GM18508 (cell line): ENCODE measurements around the gene KLRG1.

ENCODE experiments used
- ATAC-seq: cut with Tn5 transposase; IDR thresholded peaks from one replicate; pipeline ENCODE4 v1.9.1; 2021; ENCODE audit warnings: moderate number of reproducible peaks; ENCODE audit not compliant: insufficient read depth, unreplicated experiment

The KLRG1 gene

DNA sequence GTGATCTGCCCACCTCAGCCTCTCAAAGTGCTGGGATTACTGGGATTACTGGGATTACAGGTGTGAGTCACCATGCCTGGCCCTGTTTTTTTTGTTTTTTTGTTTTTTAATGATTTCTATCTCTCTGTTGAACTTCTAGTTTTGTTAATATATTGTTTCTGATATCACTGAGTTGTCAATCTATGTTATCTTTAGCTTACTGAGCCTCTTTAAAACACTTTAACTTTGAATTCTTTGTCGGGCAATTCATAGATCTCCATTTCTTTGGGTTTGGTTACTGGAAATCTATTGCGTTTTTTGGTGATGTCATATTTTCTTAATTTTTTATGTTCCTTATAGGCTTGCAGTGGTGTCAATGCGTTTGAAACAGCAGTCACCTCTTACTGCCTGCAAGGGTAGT, 9.2 kb upstream of the KLRG1 start:
- ATAC-seq: no peak

DNA sequence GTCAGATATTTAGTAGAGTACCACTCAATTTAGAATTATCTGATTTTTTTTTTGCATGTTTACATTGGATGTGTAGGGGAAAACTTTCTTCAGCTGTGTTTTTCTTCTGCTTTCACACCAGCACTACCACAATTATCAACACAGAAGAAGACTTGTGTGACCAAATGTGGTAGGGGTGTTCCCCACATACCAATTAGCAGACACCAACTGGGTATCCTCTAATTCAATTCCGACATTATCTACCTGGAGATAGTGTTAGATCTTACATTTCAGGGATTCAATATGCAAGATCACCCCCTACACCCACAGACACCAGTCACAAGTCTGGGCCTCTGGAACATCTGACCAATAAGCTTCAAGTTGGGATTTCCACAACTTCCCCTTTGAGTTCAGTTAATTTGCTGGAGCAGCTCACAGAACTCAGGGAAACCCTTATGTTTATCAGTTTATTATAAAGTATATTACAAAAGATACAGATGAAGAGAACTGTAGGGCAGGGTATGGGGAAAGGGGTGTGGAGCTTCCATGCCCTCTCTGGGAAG, 4.1 kb upstream of the KLRG1 start:
- no peak for ATAC-seq

DNA sequence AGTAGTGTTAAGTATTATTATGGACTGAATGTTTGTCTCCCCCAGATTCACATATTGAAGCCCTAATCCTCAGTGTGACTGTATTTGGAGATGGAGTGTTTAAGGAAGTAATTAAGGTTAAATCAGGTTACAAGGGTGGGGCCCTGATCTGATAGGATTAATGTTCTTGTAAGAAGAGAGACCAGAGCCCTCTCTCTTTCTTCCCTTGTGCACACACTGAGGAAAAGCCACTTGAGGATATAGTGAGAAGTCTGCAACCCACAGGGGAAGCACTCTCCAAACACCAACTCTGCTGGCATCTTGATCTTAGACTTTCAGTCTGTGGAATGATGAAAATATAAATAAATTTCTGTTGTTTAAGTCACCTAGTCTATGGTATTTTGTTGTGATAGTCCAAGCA, 2.2 kb upstream of the KLRG1 start:
- ATAC-seq: no peak

DNA sequence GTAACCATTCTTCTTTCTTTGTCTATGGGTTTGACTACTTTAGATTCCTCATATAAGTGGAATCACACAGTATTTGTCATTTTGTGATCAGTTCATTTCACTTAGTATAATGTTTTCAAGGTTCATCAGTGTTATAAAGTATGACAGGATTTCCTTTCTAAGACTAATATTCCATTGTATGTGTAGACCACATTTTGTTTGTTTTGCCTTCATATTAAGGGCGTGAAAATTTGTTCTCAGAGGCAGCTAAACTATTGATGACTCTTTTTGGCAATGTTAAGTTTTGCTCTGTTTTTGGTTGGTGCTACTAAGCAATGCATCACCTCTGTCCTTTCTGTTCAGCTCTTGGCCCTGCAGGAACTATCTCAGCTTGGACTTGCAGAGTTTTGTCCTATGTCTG, 1.7 kb upstream of the KLRG1 start:
- ATAC-seq: no peak

DNA sequence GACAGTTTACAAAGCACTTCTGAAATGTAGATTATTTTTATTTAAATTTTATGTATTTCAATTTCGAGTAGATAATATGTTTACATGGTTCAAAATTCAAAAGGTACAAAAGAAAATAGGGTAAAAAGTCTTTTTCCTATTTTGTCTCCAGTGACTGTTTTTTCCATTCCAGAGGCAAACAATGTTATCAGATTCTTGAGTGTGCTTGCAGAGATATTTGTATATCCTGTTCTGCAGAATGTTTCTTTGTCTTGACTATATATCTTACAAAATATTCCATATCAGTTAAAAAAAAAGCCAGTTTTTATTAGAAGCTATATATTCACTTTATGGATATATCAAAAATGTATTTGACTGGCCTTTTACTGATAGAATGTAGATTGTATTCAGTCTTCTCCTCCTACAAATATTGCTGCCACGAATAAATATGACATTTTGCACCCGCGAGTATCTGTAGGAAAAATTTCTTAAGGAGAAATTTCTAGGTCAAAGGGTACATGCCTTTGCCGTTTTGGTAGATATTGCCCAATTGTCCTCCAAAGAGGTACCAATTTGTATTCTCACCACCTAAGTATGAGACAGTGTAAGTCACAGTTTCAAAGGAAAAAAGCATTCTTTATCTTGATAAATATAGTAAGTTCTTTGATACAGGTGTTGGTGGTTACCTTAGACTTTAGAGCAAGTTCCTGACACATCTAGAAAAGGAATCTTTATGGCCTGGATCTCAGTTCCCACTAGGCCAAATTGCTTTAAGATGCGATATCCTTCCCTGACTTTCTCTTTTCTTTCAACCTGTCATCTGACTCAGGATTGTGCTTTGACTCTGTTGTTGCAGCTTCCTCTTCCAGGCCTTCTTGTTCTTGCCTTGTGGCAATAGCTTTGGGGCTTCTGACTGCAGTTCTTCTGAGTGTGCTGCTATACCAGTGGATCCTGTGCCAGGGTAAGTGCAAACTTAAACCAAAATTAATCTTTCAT, 2.3 kb downstream of the KLRG1 start:
- ATAC-seq: no peak

DNA sequence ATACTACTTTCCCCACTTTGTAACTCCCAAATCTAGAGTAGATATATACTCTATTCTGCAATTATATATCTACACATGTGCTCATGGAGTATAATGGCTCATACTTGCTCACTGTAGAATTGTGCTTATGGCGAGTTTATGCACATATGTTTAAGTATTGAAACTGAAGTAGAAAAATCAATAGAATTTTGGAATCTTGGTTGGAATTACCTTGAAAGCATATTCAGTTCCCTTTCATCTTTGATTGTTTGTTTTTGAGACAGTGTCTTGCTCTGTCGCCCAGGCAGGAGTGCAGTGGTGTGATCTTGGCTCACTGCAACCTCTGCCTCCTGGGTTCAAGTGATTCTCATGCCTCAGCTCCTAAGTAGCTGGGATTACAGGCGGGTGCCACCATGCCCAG, 4.5 kb downstream of the KLRG1 start:
- ATAC-seq: no peak

DNA sequence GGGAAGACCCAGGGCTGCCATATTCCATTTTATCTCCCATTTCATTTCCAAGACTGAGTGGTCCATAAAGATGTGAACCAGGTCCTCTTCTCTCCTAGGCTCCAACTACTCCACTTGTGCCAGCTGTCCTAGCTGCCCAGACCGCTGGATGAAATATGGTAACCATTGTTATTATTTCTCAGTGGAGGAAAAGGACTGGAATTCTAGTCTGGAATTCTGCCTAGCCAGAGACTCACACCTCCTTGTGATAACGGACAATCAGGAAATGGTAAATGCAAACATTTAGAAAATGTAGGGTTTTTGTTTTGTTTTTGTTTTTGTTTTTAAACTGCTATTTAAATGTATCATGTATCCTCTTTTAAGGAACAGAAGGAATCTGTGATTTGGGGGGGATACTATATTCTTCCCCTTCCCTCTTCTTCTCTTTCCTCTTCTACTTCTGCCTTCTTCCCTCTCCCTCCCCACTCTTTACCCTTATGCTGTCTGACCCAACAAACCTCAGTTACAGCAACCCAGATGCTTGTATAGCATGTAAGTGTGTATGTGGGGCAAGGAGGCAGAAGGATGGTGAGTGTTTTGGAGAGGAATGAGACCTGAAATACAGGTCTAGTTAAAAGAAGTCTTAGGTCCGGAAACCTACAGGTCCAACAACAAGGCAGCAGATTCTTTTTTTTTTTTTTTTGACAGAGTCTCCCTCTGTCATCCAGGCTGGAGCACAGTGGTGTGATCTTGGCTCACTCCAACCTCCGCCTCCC, 5.9 kb downstream of the KLRG1 start:
- no peak for ATAC-seq

DNA sequence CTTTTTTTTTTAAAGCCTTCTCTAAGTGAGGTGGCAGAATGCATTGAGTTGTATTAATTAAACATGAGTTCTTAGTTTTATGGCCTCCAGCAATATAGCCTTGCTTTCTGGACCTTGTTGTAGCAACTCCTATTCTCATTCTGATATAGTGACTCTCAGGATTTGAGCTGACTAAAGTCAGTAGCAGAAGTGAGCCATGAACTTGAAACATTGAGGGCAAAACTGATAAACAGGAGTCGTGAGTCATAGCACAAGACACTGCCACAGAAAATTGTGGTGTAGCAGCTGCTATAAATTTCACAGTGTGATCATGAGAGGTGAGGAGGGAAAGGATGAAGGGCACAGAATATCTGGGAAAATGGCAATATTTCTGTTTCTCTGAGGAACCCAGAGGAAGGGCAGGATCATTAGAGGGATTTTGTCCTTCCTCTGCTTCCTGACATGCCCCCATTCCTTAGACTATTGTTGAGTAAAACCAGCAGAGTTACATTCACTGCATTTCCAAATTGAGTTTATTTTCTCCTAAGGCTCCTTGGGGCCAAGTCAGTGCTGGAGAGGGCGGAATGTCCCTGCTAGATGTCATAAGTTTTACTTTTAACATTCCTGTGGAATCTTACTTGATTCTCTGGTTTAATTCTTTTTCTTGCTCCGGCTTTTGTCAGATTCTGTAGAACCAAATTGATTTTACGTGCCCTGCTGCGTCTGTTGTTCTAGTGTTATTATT, 7.5 kb downstream of the KLRG1 start:
- ATAC-seq: peak; percentile 91

DNA sequence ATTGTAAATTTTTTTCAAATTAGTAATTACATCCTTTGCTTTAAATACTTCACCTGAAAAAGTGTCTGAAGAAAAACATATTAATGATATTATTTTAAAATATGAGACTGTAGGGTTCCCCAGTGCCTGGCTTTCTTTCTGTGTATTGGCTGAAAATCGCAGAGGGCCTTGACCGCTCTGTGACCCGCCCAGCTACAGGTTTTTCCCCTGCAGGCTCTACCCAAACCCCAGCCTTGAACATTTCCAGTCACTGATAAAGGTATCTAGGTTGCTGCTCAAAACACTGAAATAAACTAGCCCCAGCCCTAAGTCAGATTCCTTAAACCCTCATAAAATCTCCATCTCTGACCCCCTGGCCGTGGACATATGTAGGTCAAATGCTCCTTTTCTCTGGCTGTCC, 11.9 kb downstream of the KLRG1 start:
- no peak for ATAC-seq

DNA sequence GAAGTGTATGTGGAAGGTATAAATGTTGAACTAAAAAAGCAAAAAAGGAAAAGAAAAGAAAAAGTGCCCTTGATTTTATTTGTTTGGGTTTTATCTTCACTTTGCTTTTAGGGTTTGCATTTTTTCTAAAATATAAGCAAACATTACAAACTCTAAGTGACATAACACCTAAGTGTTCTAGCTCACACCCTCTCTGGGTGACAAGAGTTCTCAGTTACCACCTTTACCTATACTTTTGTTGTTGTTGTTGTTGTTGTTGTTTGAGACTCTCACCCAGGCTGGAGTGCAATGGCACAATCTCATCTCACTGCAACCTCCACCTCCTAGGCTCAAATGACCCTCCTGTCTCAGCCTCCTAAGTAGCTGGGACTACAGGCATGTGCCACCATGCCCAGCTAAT, 13.0 kb downstream of the KLRG1 start:
- ATAC-seq: no peak

DNA sequence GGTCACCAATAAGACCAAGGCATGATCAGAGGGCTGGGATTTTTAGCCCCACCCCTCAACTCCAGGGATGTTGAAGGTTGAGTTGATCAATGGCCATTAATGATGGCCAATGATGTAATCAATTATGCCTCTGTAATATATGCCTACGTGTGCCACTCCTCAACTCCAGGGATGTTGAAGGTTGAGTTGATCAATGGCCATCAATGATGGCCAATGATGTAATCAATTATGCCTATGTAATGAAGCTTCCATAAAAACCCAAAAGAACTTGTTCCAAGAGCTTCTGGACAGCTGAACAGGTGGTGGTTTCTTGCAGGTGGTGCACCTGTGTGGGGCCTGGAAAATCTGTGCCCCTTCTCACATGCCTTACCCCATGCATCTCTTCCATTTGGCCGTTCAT, 33.2 kb downstream of the KLRG1 start:
- ATAC-seq: no peak

DNA sequence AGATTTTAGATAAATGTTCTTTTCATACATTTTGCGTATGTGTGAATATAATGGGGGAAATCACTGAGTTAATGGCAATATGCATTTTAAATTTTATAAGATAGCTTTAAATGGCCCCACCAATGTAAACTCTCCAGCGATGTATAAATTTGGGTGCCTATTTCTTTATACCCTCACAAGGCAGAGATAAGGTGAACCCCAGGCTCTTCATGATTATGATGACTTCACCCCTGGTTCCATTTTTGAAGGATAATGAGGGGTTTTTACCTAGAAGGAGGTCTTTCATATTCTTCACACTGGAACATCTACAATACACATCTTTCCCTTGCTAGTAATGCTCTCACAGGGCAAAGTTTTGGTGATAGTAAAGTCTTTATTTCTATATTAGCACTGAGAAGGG, 35.2 kb downstream of the KLRG1 start:
- ATAC-seq: no peak

DNA sequence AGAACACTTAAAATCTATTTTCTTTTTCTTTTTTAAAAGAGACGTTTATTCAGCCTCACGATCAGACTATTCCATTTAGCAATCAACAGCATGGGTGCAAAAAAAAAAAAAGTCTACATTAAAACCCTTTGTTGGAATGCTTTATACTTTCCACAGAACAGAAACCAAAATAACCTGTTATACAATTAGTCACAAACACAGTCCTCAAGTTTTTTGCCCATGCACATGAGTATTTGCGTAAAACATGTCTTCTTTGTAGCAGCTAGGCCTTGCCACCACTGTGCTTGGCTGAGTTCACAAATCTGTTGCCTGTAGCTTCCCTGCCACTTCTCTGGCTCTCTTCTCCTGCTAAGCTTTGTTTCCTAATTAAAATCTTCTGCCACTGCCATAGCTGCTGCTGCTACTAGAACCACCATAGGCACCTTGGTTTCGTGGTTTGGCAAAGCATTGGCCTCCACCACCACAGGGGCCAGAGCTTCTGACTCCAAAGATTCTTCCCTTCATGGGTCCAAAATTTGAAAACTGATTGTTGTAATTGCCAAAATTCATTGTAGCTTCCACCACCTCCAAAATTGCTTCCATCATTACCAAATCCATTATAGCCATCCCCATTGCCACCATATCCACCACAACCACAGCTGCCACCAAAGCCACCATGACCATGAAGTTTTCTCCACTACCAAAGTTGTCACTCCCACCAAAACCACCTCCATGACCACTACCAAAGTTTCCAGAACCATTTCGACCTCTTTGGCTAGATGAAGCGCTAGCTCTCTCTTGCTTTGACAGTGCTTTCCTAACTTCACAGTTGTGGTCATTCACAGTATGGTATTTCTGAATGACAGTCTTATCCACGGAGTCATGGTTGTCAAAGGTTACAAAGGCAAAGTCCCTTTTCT, 38.1 kb downstream of the KLRG1 start:
- no peak for ATAC-seq

DNA sequence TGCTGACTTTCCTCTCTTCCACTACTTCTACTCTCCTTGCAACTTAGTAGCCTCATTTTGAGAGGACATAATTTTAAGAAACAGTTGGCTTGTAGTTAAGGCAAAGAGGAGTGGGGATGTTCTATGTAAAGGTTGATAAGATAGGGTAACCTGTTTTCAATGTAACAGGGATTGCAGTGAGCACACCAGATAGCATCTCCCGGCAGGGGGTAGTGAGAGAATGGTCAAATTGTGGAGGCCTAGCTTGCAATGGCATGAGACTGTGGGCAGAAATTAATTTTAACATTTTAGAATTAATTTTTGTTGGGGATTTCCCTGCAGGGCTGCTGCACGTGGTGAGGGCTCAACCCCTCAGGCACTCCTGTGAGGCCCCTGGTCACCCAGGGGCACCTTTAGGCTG, 41.4 kb downstream of the KLRG1 start:
- no peak for ATAC-seq

DNA sequence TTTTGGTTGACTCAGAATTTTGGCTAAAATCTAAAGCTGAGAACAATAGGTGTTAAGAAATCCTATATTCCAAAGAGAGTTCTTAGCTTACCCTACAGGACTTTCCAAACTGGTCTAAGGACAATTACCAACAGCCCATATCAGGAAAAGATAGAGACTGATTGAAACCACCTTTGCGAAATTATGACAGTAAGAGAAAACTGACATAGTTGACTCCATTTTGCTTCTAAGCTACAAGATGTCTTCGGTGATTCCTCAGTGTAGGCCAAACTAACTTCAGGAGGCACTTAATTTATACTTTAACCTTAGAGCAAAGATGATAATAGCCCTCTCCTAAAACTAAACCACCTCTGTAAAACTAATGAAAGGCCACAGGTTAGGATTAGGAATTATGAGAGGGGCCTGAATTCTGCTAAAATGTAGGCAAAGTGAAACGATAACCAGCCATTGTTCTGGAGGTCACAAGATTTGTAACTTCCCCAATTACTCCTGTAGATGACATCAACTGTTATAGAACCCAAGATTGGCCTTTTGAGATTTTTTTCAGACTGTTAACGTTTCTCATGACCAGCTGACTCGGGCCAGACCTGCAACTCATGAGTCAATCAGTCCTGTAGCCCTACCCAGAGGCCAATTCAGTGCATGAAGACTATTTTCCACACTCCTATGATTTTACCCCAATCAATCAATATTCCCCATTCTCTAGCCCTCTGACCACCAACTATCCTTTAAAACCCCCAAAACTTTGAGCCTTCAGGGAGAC, 43.0 kb downstream of the KLRG1 start:
- no peak for ATAC-seq

DNA sequence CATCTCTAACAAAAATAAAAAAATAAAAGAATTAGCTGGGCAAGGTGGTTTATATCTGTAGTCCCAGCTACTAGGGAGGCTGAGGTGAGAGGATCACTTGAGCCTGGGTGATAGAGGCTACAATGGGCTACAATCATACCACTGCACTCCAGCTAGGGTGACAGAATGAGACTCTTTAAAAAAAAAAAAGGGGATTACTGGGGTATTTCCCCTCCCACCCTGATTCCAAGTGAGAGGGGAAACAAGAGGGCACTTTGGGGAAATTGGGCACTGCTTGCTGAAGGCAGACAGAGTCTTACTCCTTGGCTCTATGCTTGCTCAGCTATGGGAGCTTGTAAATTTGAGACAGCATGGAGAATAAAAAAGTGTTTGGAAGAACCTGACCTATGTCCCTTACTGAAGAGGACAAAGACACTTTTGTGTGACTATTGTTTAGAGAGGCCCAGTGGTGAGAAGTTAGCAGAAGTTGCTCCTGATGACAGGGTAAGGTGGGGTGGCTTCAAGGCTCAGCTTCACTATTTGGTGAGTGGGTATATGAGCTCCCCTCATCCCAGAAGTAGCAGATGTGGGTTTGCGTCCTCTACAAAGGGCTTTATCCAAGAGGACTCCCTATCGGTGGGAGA, 44.0 kb downstream of the KLRG1 start:
- ATAC-seq: no peak

DNA sequence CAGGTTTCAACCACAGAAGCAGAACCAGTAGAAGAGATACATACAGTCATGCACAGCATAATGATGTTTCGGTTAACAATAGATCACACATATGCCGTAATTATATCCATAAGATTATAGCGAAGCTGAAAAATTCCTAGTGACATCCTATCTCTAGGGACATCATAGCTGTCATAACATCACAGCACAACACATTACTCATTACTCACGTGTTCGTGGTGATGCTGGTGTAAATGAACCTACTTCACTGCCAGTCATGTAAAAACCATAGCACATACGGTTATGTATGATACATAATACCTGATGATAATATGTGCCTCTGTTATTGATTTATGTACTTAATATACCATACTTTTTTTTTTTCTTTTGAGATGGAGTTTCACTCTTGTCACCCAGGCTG, 44.7 kb downstream of the KLRG1 start:
- ATAC-seq: no peak

DNA sequence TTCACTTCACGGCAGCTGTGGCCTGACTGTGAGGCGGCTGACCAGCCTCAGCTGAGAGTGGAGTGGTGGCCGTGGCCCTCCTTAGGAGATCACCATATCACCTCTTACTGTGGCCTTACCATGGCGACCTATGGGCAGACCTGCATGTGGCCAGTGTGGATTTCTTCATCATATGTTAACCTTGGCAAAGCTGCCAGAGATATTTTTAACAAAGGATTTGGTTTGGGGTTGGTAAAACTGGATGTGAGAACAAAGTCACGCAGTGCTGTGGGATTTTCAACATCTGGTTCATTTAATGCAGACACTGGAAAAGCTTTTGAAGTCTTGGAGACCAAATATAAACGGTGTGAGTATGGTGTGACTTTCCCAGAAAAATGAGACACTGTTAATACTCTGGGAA, 46.9 kb downstream of the KLRG1 start:
- ATAC-seq: no peak

DNA sequence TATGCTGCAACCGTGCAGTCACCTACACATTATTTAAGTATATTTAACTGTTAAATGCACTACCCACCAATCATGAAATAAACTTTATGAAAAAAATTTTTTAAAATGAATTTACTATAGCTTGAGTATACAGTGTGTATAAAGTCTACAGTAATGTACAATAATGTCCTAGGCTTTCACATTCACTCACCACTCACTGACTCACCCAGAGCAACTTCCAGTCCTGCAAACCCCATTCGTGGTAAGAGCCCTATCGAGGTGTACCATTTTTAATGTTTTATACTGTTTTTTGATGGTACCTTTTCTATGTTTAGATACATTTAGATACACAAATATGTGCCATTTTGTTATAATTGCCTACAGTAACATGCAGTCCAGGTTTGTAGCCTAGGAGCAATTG, 48.1 kb downstream of the KLRG1 start:
- ATAC-seq: no peak
